GM13977 (cell line): Measurements from ENCODE around the gene ERG.

ENCODE experiments used
- DNase-seq: peaks from one replicate; pipeline ENCODE4 v3.0.0; 2012; ENCODE audit warnings: low spot score
- CTCF ChIP-seq: IDR thresholded peaks from 2 replicates; pipeline ENCODE4 v1.5.1; 2012; ENCODE audit warnings: mild to moderate bottlenecking, control low read depth; ENCODE audit not compliant: insufficient read depth; ENCODE audit errors: extremely low read depth, missing control alignments
- in situ Hi-C: fragments of 300-500 bp; cut with MboI; formaldehyde crosslinking; loops from one replicate; pipeline ENCODE4 v1.12.0; 2022; ENCODE audit warnings: low sequenced_read_pairs, low pct_unique_long_range_greater_than_20kb, mixed read lengths, inconsistent platforms; ENCODE audit not compliant: unreplicated experiment

ERG gene

GRCh38 chr21:38392661-38393060, 105.6 kb downstream of the ERG start:
- TF ChIP-seq CTCF = no peak
- in situ Hi-C loops = no loop called here

GRCh38 chr21:38389896-38390295, 108.4 kb downstream of the ERG start:
- in situ Hi-C loops = no loop called here
- no peak for DNase-seq
- TF ChIP-seq CTCF = no peak

More at GRCh38 chr21:38392661-38393060, 105.6 kb downstream of the ERG start:
- DNase-seq = no peak

GRCh38 chr21:38389354-38389676, 109.0 kb downstream of the ERG start:
- no peak for TF ChIP-seq CTCF
- no peak for DNase-seq
- in situ Hi-C loops = no loop called here

GRCh38 chr21:38388647-38389353, 109.5 kb downstream of the ERG start:
- TF ChIP-seq CTCF = no peak
- in situ Hi-C loops = no loop called here
- DNase-seq = no peak

GRCh38 chr21:38388203-38388602, 110.1 kb downstream of the ERG start:
- in situ Hi-C loops = no loop called here
- TF ChIP-seq CTCF = no peak
- no peak for DNase-seq

- DNase-seq = no peak
- no peak for TF ChIP-seq CTCF
- in situ Hi-C loops = no loop called here
Observed at GRCh38 chr21:38386967-38387366, 111.3 kb downstream of the ERG start.
